Stimulated activated naive B cell treated with anti-CD40 and anti-IgM and Interleukin-4, amounts not matched to agents 10 μg/mL and 1 μg/mL and 100 μg/mL, for 72 hours (primary cell): ENCODE measurements around the gene C9orf72.

Experiments
- ATAC-seq, 2 donors: fragments of 150-1000 bp; cut with Tn5 transposase; replicated peaks; 2 replicates each; pipeline ENCODE4 v1.10.0; 2021; ENCODE audit warnings: moderate library complexity in 1 of 2
- DNase-seq: peaks from one replicate; pipeline ENCODE4 v3.0.0; 2021
- H3K27ac Mint-ChIP-seq: one replicate; pipeline ENCODE4 v1.8.0; 2022; ENCODE audit warnings: mild to moderate bottlenecking, mixed read lengths
- H3K27me3 Mint-ChIP-seq, 2 donors: one replicate each; pipeline ENCODE4 v1.8.0; 2022; ENCODE audit warnings: mixed read lengths in 2 of 2
- H3K36me3 Mint-ChIP-seq, 2 donors: one replicate each; pipeline ENCODE4 v1.8.0; 2022; ENCODE audit warnings: mixed read lengths in 2 of 2, mild to moderate bottlenecking in 1 of 2
- H3K4me1 Mint-ChIP-seq, 2 donors: one replicate each; pipeline ENCODE4 v1.8.0; 2022; ENCODE audit warnings: mixed read lengths in 2 of 2, mild to moderate bottlenecking in 1 of 2
- H3K4me3 Mint-ChIP-seq, 2 donors: one replicate each; pipeline ENCODE4 v1.8.0; 2022; ENCODE audit warnings: mild to moderate bottlenecking in 2 of 2, mixed read lengths in 2 of 2, moderate library complexity in 1 of 2
- H3K9me3 Mint-ChIP-seq, 2 donors: one replicate each; pipeline ENCODE4 v1.8.0; 2022; ENCODE audit warnings: mixed read lengths in 2 of 2, mild to moderate bottlenecking in 1 of 2

C9orf72 gene

GRCh38 chr9:27528076-27528885 is 45.0 kb downstream of the C9orf72 start:
- DNase-seq (peak; percentile 61), ATAC-seq (peak; percentile 64 to 69)
- Mint-ChIP-seq H3K9me3 (no peaks in the 10 kb centered on the region), H3K27me3 (no peaks in the 10 kb centered on the region), H3K27ac (peak overlapping the region; percentile 97), H3K36me3 (no peaks in the 10 kb centered on the region), H3K4me3 (peak overlapping the region; percentile 88 to 94), H3K4me1 (peaks cover 18 to 50% of the 10 kb centered on the region in 2 donors)

DNA sequence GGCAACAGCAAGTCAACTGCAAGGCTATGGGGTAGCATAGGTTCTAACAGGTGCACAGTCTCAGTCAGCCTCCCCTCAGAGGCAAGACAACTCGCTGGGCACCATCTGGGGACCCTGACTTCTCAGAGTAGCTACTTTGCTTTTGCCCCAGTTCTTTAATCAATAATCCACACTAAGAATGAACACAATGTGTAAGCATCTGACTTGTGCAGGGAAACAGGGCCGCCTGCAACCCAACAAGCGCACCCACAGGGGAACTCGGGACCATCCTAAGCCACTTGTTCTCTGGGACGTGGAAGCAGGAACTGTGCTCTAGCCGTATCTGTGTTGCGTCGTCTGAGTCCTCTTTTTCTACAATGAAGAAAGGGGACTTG is 45.6 kb downstream of the C9orf72 start:
- H3K4me3 Mint-ChIP-seq, result peak overlapping the region; percentile 88 to 94
- no peak for DNase-seq
- H3K9me3 Mint-ChIP-seq, result no peaks in the 10 kb centered on the region
- no peak for ATAC-seq
- H3K27me3 Mint-ChIP-seq, result no peaks in the 10 kb centered on the region
- peaks cover 20 to 54% of the 10 kb centered on the region in 2 donors for H3K4me1 Mint-ChIP-seq
- H3K36me3 Mint-ChIP-seq, result no peaks in the 10 kb centered on the region
- no peak overlapping the region for H3K27ac Mint-ChIP-seq

DNA sequence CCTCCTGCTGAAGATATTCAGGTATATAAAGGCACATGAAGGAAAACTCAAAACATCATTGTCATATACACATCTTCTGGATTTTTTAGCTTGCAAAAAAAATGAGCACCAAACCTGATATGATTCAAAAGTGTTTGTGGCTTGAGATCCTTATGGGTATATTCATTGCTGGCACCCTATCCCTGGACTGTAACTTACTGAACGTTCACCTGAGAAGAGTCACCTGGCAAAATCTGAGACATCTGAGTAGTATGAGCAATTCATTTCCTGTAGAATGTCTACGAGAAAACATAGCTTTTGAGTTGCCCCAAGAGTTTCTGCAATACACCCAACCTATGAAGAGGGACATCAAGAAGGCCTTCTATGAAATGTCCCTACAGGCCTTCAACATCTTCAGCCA is 49.0 kb downstream of the C9orf72 start, which contains the start of gene IFNK:
IFNK (plus strand) TSS at position 55 of the 400 bp plus-strand sequence; CDS start at position 102, 47 bp downstream.
- Mint-ChIP-seq H3K36me3 (peaks cover 2 to 3% of the 10 kb centered on the region in 2 donors), H3K27me3 (no peaks in the 10 kb centered on the region), H3K4me3 (no peak within 1 kb of the TSS), H3K4me1 (peaks cover 29 to 65% of the 10 kb centered on the region in 2 donors), H3K9me3 (no peaks in the 10 kb centered on the region), H3K27ac (no peak within 1 kb of the TSS)
- ATAC-seq (no peak), DNase-seq (no peak)

DNA sequence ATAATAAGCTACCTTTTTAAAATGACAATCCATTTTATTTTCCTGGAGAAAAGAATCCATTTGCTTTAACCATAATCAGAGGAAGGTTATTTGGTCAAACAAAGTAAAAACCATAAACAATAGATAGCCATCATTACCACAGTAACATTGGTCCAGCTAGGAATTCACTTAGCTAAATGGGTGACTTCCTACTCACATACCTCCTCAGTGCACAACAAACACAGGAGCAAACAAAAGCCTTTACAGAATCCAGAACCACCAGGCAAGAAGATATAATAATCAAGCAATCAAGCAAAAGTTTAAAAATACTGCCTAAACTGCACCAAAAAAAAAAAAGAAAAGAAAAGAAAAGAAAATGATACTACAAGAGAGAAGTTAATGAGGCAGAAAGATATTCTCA is 50.1 kb downstream of the C9orf72 start:
- H3K36me3 Mint-ChIP-seq, result peaks cover 2 to 4% of the 10 kb centered on the region in 2 donors
- no peaks in the 10 kb centered on the region for H3K27me3 Mint-ChIP-seq
- H3K4me1 Mint-ChIP-seq, result peaks cover 36 to 72% of the 10 kb centered on the region in 2 donors
- H3K4me3 Mint-ChIP-seq, result no peak overlapping the region
- H3K27ac Mint-ChIP-seq, result no peak overlapping the region
- no peak for DNase-seq
- no peaks in the 10 kb centered on the region for H3K9me3 Mint-ChIP-seq
- no peak for ATAC-seq

DNA sequence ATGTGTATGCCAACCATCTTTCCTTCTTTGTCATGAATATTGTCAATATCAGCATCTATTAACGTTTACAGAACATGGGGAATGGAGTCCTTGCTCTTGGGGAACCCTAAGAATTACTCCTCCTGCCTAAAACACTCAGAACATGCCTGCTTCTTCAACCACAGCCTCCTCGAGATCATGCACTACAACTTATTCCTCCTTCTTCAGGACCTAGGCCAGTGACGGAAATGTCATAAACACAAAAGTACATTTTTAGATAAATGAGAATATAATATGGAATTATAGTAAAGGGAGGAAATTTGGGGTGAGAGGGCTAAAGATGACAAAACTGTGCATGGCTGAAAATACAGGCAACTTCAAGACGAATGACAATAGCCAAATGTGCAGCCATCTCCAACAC is 52.3 kb downstream of the C9orf72 start:
- Mint-ChIP-seq H3K27me3 (no peaks in the 10 kb centered on the region), H3K4me3 (no peak overlapping the region), H3K4me1 (peaks cover 38 to 55% of the 10 kb centered on the region in 2 donors), H3K27ac (no peak overlapping the region), H3K36me3 (peaks cover 2 to 13% of the 10 kb centered on the region in 2 donors), H3K9me3 (no peaks in the 10 kb centered on the region)
- DNase-seq, result no peak
- no peak for ATAC-seq

GRCh38 chr9:27519466-27520465 is 53.5 kb downstream of the C9orf72 start:
- H3K9me3 Mint-ChIP-seq, result no peaks in the 10 kb centered on the region
- ATAC-seq (no peak), DNase-seq (no peak)
- no peak overlapping the region for H3K4me3 Mint-ChIP-seq
- no peak overlapping the region for H3K27ac Mint-ChIP-seq
- peaks cover 4 to 13% of the 10 kb centered on the region in 2 donors for H3K36me3 Mint-ChIP-seq
- no peaks in the 10 kb centered on the region for H3K27me3 Mint-ChIP-seq
- peaks cover 38 to 48% of the 10 kb centered on the region in 2 donors for H3K4me1 Mint-ChIP-seq

GRCh38 chr9:27518809-27519208 is 54.5 kb downstream of the C9orf72 start:
- H3K4me1 Mint-ChIP-seq, result peaks cover 33 to 38% of the 10 kb centered on the region in 2 donors
- H3K4me3 Mint-ChIP-seq, result no peak overlapping the region
- DNase-seq (no peak), ATAC-seq (no peak)
- no peaks in the 10 kb centered on the region for H3K27me3 Mint-ChIP-seq
- H3K27ac Mint-ChIP-seq, result no peak overlapping the region
- peaks cover 4 to 13% of the 10 kb centered on the region in 2 donors for H3K36me3 Mint-ChIP-seq
- no peaks in the 10 kb centered on the region for H3K9me3 Mint-ChIP-seq

DNA sequence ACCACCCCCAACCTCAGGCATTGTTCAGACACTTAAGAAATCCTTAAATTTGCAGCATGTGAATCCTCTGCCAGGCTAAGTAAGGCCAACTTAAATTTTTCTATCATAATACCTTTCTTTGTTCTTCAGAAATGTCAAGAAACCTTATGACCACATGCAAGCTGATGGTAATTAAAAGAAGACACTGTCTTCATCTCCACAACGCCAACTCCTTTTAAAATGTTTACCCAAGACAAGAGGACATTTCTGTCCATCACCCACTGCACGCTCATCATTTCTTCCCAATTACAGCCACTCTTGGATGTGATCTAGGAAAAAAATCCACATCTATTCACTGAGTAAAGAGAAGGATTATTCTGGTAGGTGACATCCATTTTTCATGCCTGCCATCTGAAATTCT is 55.3 kb downstream of the C9orf72 start:
- Mint-ChIP-seq H3K4me3 (no peak overlapping the region), H3K27ac (no peak overlapping the region), H3K4me1 (peaks cover 37 to 39% of the 10 kb centered on the region in 2 donors)

GRCh38 chr9:27514551-27514950 is 58.7 kb downstream of the C9orf72 start:
- Mint-ChIP-seq H3K36me3 (peaks cover 5 to 10% of the 10 kb centered on the region in 2 donors), H3K4me1 (peaks cover 22 to 33% of the 10 kb centered on the region in 2 donors), H3K27ac (no peak overlapping the region), H3K4me3 (no peak overlapping the region), H3K9me3 (no peaks in the 10 kb centered on the region), H3K27me3 (no peaks in the 10 kb centered on the region)
- ATAC-seq (no peak), DNase-seq (no peak)

More for the DNA sequence above, 55.3 kb downstream of the C9orf72 start:
- ATAC-seq (no peak), DNase-seq (no peak)
- Mint-ChIP-seq H3K9me3 (no peaks in the 10 kb centered on the region), H3K27me3 (no peaks in the 10 kb centered on the region), H3K36me3 (peaks cover 4 to 13% of the 10 kb centered on the region in 2 donors)

DNA sequence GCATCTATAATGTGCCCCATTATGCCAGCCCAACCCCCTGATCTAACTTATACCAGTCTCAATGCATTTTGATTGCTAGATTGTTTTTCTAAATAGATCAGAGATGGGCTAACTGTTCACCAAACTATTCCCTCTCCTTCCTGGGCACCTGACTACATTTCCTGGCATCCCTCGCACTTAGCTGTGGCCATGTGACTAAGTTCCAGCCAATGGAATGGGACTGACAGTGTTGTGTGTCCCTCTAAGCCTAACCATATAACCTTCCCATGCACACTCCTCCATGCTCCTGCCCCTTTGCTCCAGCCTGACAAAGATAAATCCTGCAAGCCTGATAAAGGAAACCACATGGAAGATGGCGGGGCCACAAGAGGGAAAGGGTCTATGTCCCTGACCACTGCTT is 61.5 kb downstream of the C9orf72 start:
- Mint-ChIP-seq H3K36me3 (peaks cover 9 to 13% of the 10 kb centered on the region in 2 donors), H3K27me3 (no peaks in the 10 kb centered on the region), H3K4me1 (peaks cover 17 to 18% of the 10 kb centered on the region in 2 donors), H3K4me3 (no peak overlapping the region), H3K27ac (no peak overlapping the region), H3K9me3 (no peaks in the 10 kb centered on the region)
- DNase-seq (no peak), ATAC-seq (no peak)

DNA sequence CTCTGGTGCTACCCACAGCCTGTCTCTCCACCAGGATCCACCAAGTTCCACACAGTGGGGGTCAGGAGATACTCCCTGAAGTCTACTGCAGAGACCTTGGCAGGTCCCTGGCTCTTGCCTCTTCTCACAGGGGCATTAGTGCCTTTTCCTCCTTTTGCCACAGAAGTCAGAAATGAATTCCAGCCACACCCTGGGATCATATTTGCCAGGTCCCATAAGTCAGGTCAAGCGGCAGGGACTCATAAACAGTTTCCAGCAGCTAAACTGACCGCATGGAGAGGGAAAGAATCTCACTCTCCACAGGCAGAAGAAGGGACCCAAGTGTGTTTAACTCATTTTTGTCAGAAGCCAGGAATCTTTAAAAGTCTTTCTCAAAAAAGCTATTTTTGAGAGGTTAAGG is 62.5 kb downstream of the C9orf72 start:
- Mint-ChIP-seq H3K4me3 (no peak overlapping the region), H3K4me1 (peaks cover 15 to 22% of the 10 kb centered on the region in 2 donors), H3K9me3 (no peaks in the 10 kb centered on the region), H3K27ac (peak overlapping the region; percentile 33), H3K27me3 (no peaks in the 10 kb centered on the region), H3K36me3 (peaks cover 8 to 12% of the 10 kb centered on the region in 2 donors)
- DNase-seq (no peak), ATAC-seq (no peak)

GRCh38 chr9:27506981-27507380 is 66.3 kb downstream of the C9orf72 start:
- H3K36me3 Mint-ChIP-seq, result peaks cover 7 to 13% of the 10 kb centered on the region in 2 donors
- DNase-seq (no peak), ATAC-seq (no peak)
- H3K27ac Mint-ChIP-seq, result no peak overlapping the region
- no peaks in the 10 kb centered on the region for H3K27me3 Mint-ChIP-seq
- H3K4me3 Mint-ChIP-seq, result no peak overlapping the region
- H3K9me3 Mint-ChIP-seq, result no peaks in the 10 kb centered on the region
- H3K4me1 Mint-ChIP-seq, result peaks cover 18 to 46% of the 10 kb centered on the region in 2 donors

GRCh38 chr9:27505744-27506161 is 67.5 kb downstream of the C9orf72 start:
- ATAC-seq, result no peak
- Mint-ChIP-seq H3K36me3 (peaks cover 5 to 18% of the 10 kb centered on the region in 2 donors), H3K4me1 (peaks cover 27 to 59% of the 10 kb centered on the region in 2 donors), H3K27me3 (no peaks in the 10 kb centered on the region), H3K9me3 (no peaks in the 10 kb centered on the region), H3K4me3 (no peak overlapping the region), H3K27ac (no peak overlapping the region)
- DNase-seq, result no peak

GRCh38 chr9:27504259-27504658 is 69.0 kb downstream of the C9orf72 start:
- DNase-seq (no peak), ATAC-seq (peak; percentile 52 to 71)
- Mint-ChIP-seq H3K4me1 (peaks cover 30 to 74% of the 10 kb centered on the region in 2 donors), H3K27ac (peak overlapping the region; percentile 9), H3K27me3 (no peaks in the 10 kb centered on the region), H3K36me3 (peaks cover 5 to 18% of the 10 kb centered on the region in 2 donors), H3K9me3 (no peaks in the 10 kb centered on the region), H3K4me3 (no peak overlapping the region)
